Posterior vena cava (tissue), 2 donors: ENCODE results near the gene BBOX1. TPM values are rescaled to one million over a fixed set of nuclear protein-coding genes. Genes with fewer than 3 reads are reported as not detected.
A peak's percentile ranks its signal among the peaks of the same experiment; 100 is the strongest.
"Not testable (repeated sequence)": the region's sequence is repeated elsewhere in the genome, so short reads cannot be mapped to it uniquely, and the experiment has no call there.

Experiments
- DNase-seq: peaks from one replicate; pipeline ENCODE4 v3.0.0-alpha.2; 2020; ENCODE audit warnings: low spot score
- intact Hi-C, 2 donors: fragments of 100-400 bp; cut with DNase I; formaldehyde crosslinking; loops; one replicate each; pipeline versions ENCODE4 v1.14.1 to v1.14.2; 2022 to 2023
- long read RNA-seq, 2 donors: library from polyadenylated mRNA; unstranded; transcript quantifications; one replicate each; pipeline ENCODE4 v2.0.0, GENCODE V29; 2020 to 2021
- total RNA-seq, 2 donors: library from RNA; stranded (reverse); fragmentation: NEBNext Ultra II Directional; extraction: Animal tissue kit (Norgen Biotek cat#: 25700); gene quantifications; one replicate each; pipeline ENCODE4 v1.2.1, GENCODE V29; 2021
- donor health status: DM: yes; HTN: yes; CAD: no.
- donor health status: DM: yes; HTN: yes; CAD: no.

Gene BBOX1, protein sequence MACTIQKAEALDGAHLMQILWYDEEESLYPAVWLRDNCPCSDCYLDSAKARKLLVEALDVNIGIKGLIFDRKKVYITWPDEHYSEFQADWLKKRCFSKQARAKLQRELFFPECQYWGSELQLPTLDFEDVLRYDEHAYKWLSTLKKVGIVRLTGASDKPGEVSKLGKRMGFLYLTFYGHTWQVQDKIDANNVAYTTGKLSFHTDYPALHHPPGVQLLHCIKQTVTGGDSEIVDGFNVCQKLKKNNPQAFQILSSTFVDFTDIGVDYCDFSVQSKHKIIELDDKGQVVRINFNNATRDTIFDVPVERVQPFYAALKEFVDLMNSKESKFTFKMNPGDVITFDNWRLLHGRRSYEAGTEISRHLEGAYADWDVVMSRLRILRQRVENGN
- total RNA-seq, result not detected
- long read RNA-seq, donor 1, result 0 reads
- long read RNA-seq, donor 2, result 0 reads

DNA sequence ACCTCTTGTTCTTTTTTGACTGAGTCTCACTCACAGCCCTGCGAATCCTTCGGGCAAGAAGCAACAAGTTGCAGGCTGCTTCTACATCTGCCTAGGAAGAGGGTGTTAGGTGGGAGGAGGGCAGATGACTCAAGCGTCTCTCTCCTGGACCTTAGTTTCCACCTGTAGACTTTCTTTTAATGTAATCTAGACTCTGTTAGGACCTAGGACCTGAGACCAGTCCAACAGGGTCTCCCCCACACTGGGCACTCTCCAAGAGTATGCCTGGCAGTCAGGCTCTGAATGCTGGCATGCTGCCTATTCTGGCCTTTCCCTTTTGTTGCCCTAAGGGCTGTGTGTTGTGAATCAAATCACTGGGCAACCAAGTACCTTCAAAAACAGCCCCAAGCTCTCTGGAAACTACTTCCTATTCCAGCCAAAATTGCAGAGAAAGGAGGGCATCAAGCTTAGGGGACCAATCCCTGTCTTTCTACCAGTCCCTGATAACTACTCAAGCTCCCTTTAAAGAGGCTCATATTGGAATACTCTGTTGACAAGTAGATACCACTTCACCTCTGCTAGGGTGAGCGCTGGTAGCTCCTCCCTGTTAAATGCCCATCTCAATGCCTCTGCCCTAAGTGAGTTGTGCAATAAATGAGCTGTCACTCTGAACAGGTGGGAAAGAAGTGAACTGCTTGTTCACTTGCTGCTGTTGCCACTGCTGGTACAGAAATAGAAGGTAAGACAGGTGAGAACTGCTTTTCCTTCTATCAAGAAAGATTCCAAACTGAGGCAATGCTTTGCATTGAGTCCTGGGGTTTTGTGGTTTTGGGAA is at the start of gene BBOX1:
BBOX1 (plus strand) TSS at position 514 of the 814 bp plus-strand sequence. CDS start 14,616 bp downstream, outside the sequence.
- intact Hi-C loops, result no loop called here
- DNase-seq, result no peak

DNA sequence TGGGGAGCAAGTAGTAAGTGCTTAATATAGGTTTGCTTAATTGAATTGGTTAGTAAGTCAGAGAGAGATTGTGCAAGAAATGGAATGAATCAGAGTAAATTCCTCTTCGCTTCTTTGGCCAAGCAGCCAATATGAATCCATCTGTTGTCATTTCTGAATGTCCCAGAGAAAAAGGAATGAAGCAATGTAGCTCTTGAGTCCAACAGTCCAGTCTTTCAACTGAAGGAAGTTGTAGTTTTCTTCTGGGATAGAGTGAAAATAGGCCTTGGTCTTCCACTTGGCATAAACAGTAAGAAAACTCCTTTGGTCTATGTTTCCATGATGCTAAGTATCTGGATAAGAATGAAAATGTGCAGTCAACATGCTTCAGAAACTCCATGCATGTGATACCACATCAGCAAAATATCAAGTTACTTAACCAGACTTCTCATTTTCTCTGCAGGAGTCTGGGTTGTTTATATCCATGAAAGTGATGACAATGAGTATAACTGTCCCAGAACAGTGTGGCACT is 48.5 kb upstream of the BBOX1 start:
- DNase-seq, result no peak
- intact Hi-C loops, result loop anchor here in 1 of 2 donors (10.0 kb wide), 1 partner anchor 227 kb away; no protein-coding TSS in a partner anchor

DNA sequence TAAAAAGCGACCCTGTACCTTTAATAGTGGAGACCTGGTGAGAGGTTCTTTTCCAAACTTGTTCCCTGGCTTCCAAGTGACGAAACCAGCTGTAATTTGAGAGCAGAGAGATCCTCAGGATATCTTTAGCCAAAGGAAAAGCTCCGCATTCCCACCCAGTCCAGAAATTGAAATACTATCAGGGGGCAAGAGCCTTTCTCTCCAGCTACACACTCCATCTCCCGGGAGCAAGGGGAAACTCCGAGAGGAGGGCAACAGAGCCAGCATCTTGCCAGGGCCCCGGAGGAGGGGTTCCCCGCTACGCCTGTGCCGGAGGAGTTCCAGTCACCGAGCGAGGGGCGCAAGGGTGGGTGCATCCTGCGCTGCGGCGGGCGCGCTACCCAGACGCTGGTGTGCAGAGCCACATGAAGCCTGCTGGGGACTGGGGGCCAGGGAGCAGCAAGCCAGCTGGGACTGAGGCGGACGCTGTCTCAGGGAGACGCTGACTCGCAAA is 46.6 kb upstream of the BBOX1 start, which contains the start of gene FIBIN:
FIBIN (plus strand) TSS at position 148 of the 493 bp plus-strand sequence. CDS start 415 bp downstream, outside the sequence.
- DNase-seq, result peak; percentile 78
- intact Hi-C loops, result loop anchor here in 1 of 2 donors (10.0 kb wide), 1 partner anchor 229 kb away; no protein-coding TSS in a partner anchor

DNA sequence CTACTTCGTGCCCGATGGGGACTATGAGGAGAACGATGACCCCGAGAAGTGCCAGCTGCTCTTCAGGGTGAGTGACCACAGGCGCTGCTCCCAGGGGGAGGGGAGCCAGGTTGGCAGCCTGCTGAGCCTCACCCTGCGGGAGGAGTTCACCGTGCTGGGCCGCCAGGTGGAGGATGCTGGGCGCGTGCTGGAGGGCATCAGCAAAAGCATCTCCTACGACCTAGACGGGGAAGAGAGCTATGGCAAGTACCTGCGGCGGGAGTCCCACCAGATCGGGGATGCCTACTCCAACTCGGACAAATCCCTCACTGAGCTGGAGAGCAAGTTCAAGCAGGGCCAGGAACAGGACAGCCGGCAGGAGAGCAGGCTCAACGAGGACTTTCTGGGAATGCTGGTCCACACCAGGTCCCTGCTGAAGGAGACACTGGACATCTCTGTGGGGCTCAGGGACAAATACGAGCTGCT is 46.0 kb upstream of the BBOX1 start:
- DNase-seq, result peak; percentile 73
- intact Hi-C loops, result loop anchor here in 1 of 2 donors (10.0 kb wide), 1 partner anchor 230 kb away; no protein-coding TSS in a partner anchor

DNA sequence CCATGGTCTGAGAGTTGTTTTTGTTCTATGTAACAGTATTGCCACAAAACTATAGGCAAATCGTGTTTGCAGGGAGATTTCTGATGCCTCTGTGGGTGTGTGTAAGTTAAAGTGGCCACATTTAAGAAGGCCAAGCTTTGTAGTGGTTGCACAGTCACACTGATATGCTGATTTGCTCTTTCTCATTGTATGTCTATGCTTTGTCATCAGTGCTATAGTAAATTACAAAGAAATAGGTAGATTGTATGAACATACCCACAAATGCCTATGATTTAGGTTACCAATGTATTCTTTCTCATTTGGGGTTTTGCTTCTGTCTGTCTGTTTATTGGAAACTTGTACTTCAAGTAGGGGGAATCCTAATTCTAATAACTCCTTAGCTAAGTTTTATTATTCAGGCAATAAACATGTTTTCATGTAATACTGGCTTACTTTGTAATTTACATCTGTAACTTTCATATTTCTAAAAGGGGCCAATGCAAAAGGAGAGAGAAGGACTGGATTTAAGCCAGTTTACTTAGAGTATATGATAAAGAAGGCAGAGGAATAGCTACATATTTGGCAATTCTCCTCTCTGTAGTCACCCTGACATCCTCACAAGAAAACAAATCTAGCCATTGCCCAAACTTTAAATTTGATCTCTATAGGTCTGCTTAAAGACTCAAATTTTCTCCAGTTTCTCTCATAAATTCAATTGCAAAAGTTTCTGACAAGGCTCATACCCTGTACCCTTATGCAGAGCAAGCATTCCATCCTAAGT is 44.7 kb upstream of the BBOX1 start:
- intact Hi-C loops, result loop anchor here in 1 of 2 donors (10.0 kb wide), 1 partner anchor 231 kb away; no protein-coding TSS in a partner anchor
- DNase-seq, result no peak

DNA sequence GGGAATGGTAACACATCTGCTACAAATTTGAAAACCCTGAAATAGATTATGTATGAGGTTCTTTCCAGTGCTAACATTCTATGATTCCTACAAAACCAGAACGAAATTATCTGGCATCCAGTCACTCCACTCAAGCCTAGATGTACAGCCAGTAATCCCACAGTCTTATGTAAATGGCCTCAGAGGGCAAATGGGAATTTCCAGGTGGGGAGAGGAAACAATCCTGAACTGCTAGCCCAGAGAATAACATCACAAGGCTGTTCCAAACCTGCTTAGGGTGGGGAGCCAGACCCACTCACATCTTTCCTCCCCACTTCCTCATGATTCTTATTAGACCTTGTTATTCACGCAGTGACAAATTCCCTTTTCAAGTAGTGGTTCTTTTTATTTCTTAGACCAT is 43.2 kb upstream of the BBOX1 start:
- no peak for DNase-seq
- intact Hi-C loops, result loop anchor here in 1 of 2 donors (10.0 kb wide), 1 partner anchor 233 kb away; no protein-coding TSS in a partner anchor

DNA sequence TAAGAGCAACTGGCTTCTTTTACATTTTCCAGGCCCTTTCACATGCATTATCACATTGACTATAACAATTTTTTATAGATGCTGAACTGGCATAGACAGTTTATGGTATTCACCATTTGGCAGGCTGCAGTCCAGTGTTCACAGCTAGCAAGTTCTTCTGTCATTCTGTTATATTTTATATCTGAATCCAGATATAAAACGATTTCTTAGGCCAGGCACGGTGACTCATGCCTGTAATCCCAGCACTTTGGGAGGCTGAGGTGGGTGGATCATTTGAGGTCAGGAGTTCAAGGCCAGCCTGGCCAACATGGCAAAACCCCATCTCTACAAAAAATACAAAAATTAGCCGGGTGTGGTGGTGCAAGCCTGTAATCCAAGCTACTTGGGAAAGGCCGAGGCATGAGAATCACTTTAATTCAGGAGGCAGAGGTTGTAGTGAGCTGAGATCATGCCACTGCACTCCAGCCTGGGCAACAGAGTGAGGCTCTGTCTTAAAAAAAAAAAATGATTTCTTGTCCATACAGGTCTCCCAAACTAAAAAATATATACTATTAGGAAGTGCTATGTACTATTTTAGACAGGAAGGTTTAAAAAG is 39.4 kb upstream of the BBOX1 start:
- intact Hi-C loops, result not testable (repeated sequence)
- DNase-seq, result peak; percentile 76

DNA sequence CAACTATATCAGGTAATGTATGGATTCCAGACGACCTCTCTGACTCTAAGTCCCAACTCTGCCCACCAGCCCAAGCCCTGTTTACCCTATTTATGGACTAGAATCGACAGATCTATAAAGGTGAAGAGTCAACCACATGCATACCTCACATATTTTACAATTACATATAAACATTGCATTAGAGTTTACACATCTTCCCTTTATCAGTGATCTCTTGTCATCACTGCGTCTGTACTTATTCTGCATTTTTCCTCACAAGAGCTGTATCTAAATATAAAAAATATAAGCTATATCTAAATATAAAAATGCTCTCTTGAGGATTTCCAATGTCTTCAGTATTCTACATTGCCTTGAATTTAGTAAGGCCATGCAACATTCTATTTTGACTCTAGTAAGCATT is 38.2 kb upstream of the BBOX1 start:
- intact Hi-C loops, result no loop called here
- no peak for DNase-seq

DNA sequence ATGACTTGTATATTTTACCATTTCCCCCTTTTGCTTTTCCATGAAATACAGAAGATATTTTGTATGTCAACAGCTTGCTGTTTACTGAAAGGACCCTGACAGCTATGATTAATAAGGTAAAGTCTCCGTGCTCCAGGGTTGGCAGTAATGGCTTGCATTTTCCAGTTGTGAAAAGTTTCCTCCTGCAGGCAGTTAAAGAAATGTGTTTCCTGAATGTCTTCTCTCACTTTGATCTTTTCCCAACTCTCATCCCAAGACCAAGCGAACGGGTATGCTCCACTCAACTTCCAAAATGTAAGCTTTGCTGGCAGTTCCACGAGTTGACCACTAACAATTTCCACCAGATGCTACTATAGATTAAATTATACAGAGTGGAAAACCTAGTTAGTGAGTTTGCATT is 37.8 kb upstream of the BBOX1 start:
- intact Hi-C loops, result no loop called here

DNA sequence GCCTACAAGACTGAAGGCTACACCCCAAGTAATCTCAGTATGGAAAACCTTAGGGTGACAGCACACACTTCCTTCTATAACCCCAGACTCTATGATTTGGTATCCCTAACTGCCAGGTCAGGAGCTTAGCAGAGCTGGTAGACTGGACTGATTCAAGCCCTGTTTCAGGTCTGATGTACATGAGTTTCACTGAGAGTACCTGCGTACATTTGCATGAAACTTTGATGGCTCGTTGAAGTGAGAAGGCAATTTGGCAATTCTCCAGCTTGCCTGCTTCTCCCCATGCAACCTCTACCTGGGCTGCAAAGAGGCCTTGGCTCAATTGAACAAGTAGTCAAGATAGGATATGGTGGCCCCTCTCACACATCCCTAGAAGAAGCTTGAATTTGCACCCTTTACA is 36.5 kb upstream of the BBOX1 start:
- intact Hi-C loops, result no loop called here
- no peak for DNase-seq

More for the DNA sequence above, 37.8 kb upstream of the BBOX1 start:
- no peak for DNase-seq

DNA sequence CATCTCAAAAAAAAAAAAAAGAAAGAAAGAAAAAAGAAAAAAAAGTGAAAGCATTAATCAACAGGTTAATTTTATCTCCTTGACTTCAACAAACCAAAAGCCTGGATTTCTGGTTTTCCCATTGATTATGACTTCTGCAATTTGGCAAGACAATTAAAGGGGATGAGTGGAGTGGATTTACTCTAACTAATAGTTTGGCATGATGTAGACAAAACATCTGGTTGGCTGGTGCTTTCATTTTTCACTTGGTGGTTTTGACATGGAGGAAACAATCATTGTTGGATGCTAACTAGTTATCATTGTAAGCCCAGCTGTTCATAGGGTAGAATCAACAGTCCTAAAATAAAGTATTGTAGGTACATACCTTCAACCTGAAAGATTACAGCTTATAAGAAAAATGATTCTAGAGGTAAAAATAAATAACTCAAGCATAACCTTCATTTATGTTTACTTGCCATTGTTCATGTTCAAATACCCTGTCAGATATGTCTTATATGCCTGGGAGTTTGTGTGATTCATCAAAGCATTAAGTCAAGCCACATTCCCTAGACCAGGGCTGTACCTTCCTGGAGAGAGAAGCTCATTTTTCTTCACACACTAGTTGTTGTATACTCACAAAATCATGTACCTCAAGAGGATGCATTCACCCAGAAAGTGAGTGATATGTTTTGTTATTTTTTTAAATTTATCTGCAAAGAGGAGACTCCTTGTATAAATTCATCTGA is 31.6 kb upstream of the BBOX1 start:
- intact Hi-C loops, result no loop called here
- DNase-seq, result no peak

DNA sequence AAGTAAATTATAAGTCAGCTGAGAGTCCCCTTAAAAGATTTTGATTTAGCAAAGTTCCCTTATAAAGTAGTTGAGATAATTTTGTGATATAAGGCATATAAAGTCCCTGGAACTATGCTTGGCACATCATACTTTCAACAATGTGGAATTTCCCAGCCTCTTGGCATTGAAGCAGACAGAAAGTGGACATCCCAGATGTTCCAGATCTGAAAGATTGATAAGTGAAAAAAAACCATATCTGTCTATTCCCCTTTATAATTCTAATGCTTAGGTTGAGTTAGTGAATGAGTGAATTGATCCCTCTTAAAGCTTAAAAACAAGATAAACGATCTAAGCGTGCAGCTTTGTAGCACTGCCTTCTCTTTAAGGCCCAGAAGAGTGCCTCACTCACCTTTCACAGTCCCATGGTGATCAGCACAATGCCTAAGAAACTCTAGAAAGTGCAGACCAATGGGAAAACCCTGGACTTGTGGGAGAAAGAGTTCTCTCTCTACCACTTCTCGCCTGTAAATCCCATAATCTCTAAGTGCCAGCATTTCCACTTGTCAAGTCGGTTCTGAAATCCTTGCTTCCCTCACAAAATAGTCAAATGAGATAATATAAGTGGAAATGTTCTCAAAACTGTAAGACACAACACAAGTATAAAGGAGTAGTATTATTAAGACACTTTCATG is 28.9 kb upstream of the BBOX1 start:
- intact Hi-C loops, result no loop called here
- no peak for DNase-seq

DNA sequence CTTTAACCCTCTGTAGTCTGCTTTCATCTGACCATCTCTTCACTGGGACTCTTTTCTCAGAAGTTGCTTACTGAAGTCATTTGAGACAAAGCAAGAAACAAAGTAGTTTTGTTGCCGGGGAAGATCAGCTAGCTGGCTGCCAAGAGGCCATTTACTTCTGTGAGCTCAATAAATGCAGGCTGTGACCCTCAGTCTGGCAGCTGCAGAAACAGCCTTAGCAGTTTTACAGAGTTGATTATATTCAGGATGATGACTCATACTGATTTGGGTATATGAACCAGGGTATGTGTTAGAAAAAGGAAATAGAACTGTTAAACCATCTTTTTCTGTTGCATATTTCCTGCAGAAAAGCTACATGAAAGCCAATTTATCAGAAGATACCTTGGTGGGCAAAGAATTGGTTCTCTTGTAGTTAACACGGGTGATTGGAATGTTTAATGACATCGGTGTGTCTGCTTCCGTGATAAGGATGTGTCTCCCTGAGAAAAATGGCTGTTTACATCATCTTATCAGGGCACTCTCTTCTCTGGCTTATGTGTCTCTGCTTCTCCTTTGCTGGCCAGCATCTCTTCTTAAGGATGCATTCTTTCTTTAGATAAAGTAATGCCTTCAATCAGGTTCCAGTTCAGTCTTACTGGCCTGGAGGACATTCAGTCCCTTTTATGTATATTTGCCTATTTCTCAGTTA is 28.2 kb upstream of the BBOX1 start:
- no peak for DNase-seq
- intact Hi-C loops, result no loop called here

DNA sequence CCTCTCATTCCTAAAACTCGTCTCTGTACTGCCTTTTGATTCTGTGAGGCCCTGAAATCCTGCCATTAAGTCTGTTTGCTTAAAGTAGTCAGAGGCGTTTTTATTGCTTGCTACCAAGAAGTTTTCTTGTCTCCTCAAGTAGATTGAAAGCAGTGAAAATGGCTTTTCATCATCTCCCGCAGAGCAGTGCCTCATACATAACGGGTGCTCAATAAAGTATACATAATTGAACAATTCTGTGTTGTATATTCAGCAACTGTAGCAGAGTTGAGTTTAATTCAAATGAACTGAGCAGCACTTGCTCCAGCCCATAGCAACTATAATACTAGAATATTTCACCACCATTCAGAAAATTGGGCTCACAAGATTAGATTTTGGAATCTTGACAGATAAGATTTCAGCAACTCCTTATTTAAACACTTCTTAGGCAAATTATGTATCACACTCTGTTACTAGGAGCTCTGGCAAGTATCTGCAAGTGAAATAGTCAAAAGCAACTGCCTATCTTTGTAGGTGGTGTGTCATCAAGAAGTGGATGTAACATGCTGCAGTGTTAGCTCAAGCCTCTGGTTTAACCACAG is 26.7 kb upstream of the BBOX1 start:
- DNase-seq, result no peak
- intact Hi-C loops, result no loop called here

DNA sequence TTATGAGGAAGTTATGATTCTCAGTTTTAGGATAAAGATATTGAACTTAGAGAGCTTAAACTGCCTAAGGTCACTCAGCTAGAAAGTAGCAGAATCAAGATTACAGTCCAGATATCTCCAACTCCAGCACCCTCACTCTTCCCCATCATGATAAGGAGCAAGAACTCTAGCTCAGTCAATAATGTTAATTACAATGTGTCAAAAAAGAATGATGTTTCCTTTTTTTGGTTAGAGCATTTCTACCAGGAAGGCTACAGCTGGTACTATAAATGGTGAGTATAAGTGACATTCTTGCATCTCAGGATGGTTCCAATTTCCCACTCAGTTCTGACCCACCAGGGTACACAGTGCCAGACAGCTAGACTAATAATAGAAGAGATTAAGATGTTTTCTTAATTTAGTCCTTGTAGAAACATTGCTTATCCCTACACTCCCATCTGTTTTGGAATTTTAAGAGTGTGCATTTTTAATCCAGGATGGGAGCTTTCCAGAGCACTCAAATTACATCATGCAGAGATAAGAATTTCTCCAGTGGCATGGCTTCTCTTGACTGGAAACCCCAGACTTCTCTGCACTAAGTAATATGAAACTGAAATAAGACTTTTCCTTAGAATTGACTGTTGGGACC is 21.6 kb upstream of the BBOX1 start:
- no peak for DNase-seq
- intact Hi-C loops, result no loop called here

DNA sequence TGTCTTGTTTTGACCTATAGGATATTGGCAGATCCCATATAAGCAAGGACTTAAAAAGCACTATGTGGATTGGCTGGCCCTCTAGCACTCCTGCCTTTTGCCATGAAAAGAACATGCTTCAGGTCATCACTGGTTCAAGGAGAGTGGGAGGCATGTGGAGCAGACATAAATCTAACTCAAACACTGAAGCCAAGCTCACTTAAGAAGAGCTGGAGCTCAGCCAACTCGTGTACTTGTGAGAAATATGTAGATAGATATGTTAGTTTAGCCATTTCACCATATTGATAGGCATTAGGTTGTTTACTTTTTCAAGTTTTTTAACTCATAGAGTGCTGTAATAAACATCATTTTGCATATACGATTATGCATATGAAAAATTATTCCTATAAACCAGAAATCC is 19.9 kb upstream of the BBOX1 start:
- no peak for DNase-seq
- intact Hi-C loops, result no loop called here
